ENCODE measurements around the gene NPHS1.

Gene NPHS1

DNA sequence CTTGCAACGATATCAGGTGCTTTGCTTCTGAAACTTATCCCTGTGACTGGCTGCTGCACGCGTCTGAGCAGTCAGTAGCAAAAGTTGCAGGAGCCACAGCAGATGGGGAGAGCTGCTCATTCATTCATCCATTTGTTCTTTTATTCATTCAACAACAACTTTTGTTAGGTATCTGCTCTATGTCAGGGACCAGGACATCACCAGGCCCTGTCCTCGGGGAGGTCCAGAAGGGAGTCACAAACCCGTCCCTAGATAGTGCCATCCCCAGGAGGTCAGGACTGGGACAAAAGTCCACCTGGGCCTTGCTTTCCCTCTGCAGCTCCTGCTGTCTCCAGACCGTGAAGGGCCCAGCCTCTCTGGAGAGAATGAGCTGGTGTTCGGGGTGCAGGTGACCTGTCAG, 74.3 kb downstream of the NPHS1 start:
- in situ Hi-C loops (cut with MboI; ENCODE audit: low pct_unique_long_range_greater_than_20kb, low sequenced_read_pairs), result no loop called here

DNA sequence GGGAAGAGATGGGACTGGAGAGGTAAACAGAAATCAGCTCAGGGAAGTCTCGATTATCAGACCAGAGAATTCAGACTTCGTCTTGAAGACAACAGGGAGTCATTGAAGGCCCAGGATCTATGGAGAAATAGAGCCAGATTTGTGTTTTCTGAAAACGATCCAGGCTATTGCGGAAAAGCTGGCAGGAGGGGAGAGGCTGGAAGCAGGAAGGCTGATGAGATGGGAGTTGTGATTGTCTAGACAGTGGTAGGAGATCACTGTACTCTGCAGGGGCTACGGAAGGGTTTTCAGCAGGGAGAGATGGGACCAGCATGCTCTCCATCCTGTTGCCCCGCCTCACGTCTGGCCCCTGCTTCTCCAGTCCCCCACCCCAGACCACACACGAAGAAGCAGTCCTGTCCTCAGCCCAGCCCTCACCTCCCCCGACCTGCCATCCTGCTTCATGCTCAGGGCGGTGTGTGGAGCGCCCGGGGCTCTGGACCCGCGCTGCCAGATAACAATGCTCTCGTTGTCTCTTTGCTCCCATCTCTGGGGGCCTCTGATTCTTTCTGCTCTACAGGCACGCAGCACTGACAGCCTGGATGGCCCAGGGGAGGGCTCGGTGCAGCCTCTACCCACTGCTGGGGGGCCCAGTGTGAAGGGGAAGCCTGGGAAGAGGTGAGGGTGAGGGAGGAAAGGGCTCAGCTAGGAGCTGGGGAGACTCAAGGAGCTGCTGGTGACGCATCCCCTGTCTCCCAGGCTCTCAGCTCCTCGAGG, 75.0 kb downstream of the NPHS1 start:
- no peak for DNase-seq
- in situ Hi-C loops (cut with MboI; ENCODE audit: low pct_unique_long_range_greater_than_20kb, low sequenced_read_pairs), result no loop called here

More for the DNA sequence above, 74.3 kb downstream of the NPHS1 start:
- DNase-seq, result no peak

DNA sequence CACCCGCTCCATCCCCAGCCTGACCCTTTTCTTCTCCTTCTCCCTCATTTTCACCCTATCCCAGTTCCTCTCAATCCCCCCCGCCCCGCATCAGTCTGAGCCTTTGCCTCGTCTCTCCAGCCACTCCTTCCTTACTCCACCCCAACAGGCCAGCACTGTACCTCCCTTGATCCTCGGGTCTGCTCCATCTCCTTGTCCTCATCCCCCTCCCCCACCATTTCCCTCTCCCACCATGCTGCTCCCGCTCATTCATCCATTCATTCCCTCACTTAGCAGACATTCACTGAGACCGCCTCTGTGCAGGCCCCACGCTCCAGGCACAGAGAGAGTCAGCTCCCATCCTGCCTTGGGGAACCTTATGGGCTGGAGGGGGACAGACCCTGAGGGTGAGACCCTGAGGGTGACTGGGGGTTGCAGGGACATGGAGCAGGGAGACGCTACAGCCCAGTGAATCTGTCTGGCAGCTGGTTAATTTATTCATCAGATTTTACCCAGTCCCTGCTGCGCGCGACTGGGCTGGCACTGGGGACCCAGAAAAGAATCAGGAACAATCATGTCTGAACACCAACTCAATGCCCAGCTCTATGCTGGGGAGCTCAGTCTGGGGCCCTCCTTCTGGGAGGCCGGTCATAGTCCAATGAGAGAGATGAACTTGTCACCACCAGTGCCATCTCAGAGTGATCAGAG, 76.1 kb downstream of the NPHS1 start:
- in situ Hi-C loops (cut with MboI; ENCODE audit: low pct_unique_long_range_greater_than_20kb, low sequenced_read_pairs), result no loop called here
- DNase-seq, result no peak

Data from KBM-7 (cell line).